Fibroblast of the conjunctiva (primary cell): Measurements from ENCODE around the gene KDM4B.

ENCODE experiments used
- DNase-seq: peaks from one replicate; pipeline ENCODE4 v3.0.0-alpha.2; 2010; ENCODE audit warnings: low read depth

The KDM4B gene

GRCh38 chr19:4984438-4984990 is 15.6 kb downstream of the KDM4B start:
- no peak for DNase-seq

DNA sequence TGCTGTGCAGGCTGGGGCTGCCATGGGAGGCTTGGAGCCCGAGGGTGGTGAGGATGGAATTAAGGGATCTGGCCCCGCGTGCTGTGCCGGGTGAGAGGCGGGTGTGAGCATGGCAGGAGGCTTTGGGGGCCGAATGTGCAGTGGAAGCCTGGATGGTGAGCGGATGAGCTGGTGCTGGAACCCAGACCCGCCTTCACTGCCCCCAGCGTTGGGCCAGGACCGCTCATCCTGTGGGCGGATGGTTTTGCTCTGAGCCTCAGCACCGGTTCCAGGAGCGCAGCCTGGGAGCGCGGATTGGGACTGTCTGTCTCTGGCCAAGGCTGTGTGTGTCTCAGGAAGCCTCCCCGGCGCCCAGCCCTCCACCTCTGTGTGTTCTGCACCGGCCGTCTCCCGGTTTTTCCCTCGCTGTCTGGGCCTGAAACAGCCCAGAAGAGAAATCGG is 16.7 kb downstream of the KDM4B start:
- DNase-seq, result no peak

GRCh38 chr19:4986056-4986455 is 17.1 kb downstream of the KDM4B start:
- no peak for DNase-seq

GRCh38 chr19:4986471-4986891 is 17.6 kb downstream of the KDM4B start:
- no peak for DNase-seq

GRCh38 chr19:4987256-4987655 is 18.3 kb downstream of the KDM4B start:
- DNase-seq, result no peak

DNA sequence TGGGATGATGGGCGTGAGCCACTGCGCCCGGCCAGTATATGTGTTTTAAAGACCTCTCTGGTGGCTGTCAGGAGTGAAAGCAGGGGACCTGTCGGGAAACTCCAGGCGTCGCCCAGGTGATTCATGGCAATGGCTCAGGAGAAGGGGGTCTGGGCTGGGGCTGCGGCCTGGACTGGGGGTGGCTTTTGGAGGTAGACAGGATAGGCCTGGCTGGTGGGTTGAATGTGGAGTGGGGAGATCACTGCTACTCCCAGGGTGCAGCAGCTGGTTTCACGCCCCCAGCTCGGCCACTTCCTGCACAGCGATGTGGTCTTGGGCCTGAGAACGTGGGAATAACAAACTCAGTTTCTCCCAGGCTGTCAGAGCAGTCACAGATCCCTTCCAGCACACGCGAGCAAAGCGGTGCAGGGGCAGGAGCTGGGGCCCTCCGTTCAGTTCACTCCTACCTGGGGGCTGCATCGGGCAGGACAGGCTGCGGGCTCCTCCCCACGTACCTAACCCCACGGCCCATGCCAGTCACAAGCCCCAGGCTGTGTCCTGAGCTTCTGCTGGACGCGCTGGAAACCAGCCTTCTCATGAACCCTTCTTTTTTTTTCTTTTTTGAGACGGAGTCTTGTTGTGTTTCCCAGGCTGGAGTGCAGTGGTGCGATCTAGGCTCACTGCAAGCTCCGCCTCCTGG is 18.9 kb downstream of the KDM4B start:
- no peak for DNase-seq

- DNase-seq, result peak; percentile 24
These were observed 19.9 kb downstream of the KDM4B start for GRCh38 chr19:4988770-4989251.

DNA sequence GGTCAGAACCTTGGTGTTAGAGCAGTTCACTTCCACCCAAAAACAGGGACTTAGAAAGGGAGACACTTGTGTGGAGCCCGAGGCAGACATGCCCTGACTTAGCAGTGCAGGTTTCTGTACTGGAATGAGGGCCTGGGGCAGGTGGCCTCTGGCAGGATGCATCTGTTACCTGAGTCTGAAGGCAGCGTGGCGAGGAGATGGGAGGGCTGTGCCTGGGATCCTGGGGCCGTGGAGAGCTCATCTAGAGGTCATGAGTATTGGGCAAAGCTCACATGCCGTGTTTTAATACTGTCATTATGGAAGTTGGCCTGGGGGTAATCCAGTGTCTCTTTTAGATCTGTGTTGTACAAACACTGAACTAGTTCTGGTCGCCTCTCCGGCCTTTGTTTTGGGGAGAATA is 21.4 kb downstream of the KDM4B start:
- no peak for DNase-seq

GRCh38 chr19:4991538-4991937 is 22.6 kb downstream of the KDM4B start:
- no peak for DNase-seq

- no peak for DNase-seq
These were observed 23.2 kb downstream of the KDM4B start for GRCh38 chr19:4991996-4992698.

GRCh38 chr19:4993683-4994082 is 24.8 kb downstream of the KDM4B start:
- no peak for DNase-seq

DNA sequence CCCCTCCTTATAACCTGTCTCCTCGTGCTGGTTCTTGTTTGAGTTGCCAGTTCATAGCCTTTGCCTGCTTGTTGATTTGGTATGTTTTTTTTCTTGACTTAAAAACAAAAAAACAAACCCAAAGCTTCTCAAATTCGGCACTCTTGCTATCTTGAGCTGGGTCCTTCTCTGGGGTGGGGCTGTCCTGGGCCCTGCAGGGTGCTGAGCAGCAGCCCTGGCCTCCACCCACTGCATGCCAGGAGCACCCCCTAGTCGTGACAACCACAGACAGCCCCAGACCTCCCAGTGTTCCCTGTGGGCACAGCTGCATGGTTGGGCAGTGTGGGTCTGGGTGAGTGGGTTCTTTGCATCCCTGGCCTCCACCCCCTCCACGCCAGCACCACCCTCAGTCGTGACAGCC is 27.8 kb downstream of the KDM4B start:
- DNase-seq, result no peak

GRCh38 chr19:4997297-4997696 is 28.4 kb downstream of the KDM4B start:
- no peak for DNase-seq

DNA sequence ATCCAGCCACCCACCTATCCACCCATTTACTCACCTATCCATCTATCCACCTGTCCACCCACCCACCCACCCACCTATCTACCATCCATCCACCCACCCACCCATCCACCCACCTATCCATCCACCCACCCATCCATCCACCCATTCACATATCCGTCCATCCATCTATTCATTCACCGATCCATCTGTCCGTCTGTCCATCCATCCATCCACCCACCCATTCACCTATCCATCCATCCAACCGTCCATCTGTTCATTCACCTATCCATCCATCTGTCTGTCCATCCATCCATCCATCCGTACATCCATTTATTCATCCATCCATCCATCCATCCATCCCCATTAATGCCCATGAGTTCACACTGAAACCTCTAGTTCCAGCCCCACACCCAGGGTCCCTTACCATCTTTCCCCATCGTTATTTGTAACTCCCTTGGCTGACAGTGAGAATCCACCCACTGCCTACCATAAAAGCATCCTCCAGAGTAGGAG is 31.3 kb downstream of the KDM4B start:
- DNase-seq, result no peak

DNA sequence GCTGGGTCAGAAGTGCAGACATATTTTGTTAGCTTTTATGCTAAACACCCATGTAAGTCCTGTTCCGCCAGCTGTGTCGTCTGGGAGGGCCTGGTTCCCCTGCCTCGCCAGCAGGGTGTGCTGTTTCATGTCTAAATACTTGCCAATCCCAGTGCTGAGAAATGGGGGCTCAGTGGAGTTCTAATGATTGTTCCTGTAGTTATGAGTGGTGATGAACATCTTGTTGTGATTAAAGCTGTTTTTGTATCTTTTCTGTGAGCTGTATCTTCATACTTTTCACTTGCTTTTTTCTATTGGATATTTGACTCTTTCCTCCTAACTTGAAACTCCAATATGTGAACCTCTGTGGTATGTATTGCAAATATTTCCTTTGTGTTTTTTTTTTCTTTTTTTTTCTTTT is 32.7 kb downstream of the KDM4B start:
- DNase-seq, result peak; percentile 68

DNA sequence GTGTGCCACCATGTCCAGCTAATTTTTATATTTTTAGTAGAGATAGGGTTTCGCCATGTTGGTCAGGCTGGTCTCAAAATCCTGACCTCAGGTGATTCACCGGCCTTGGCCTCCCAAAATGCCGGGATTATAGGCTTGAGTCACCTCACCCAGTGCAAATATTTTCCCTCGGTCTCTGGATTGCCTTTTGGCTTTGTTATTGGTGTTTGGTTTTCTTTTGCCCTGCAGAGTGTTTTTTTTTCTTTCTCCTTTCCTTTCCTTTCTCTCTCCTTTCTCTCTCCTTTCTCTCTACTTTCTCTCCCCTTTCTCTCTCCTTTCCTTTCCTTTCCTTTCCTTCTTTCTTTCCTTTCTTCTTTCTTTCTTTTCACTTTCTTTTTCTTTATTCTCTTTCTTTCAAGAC is 33.2 kb downstream of the KDM4B start:
- no peak for DNase-seq

- DNase-seq, result no peak
These were observed 34.9 kb downstream of the KDM4B start for GRCh38 chr19:5003781-5004180.

DNA sequence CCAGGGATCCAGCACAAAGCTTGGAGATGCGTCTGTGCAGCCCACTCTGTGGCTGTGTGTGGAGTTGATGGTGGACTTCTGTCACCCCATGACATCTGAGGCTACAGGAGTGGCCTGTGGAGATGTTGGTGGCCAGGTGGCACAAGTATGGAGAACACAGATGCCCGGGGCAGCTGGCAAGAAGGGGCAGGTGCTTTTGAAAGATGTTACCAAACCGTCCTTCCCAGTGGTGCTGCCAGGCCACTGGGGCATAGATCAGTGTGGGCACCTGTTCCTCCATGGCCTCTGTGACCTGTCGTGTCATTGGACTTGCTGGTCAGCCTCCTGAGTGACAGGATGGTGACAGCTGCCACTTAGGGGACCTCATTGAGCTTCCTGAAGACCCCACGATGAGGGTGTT is 36.2 kb downstream of the KDM4B start:
- DNase-seq, result no peak

- DNase-seq, result no peak
These were observed 37.3 kb downstream of the KDM4B start for GRCh38 chr19:5006201-5006600.

GRCh38 chr19:5006821-5007220 is 37.9 kb downstream of the KDM4B start:
- no peak for DNase-seq

DNA sequence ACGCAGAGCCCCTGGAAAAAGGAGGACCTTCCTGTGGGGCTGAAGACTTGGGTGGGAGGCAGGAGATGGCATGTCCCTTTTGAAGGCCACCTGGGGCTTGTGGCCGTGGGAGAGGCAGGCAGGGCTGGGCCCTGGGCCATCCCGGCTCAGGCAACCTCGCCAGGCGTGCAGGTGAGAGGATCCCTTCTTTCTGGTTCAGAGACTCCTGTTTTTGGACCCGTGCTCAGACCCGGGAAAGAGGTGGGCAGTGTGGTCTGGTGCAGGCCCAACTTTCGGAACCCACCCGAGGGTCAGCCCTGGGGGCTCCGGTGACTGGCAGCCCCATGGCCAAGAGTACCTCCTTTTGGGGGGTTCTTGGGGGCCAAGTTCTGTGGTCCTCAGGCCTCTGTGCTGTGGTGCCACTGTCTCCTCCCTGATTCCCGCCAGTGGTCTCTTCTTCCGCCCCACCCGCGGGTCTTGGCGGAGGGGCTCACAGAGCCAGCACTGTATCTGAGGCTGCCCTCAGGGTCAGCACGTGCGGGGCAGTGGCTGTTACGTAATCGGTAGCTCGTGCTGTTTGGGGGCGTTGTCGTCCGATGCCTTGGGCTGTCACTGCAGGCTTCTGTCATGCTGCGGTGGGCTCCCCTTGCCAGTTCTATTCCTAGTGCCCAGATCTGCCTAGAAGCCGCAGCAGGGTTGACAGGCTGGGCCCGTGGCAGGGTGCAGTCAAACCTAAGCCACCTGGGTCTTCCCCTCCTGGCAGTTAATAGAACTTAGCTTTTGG is 42.7 kb downstream of the KDM4B start:
- no peak for DNase-seq

GRCh38 chr19:5012688-5013457 is 44.0 kb downstream of the KDM4B start:
- DNase-seq, result no peak
